ENCODE measurements around the gene CGB8. TPM values are rescaled to one million over a fixed set of nuclear protein-coding genes. Genes with fewer than 3 reads are reported as not detected.
"Not testable (repeated sequence)": the region's sequence is repeated elsewhere in the genome, so short reads cannot be mapped to it uniquely, and the experiment has no call there.

Gene CGB8
- total RNA-seq, 1 donor from 2014 or later: not detected

- Mint-ChIP-seq H3K27me3 (peaks cover 48% of the 10 kb centered on the region), H3K27ac (no peak overlapping the region), H3K4me1 (ENCODE audit: low read depth) (peaks cover 3% of the 10 kb centered on the region), H3K4me3 (ENCODE audit: low read depth) (no peak overlapping the region), H3K9me3 (ENCODE audit: low read depth) (no peaks in the 10 kb centered on the region), H3K36me3 (ENCODE audit: insufficient read depth) (no peaks in the 10 kb centered on the region)
- no peak for TF ChIP-seq CTCF (IDR thresholded peaks at IDR 0.05; ENCODE audit: unreplicated experiment)
- no peak for DNase-seq (ENCODE audit: low spot score, unreplicated experiment)
Observed at GRCh38 chr19:49022116-49022515, 26.8 kb downstream of the CGB8 start.

GRCh38 chr19:49020931-49021895 lies 27.7 kb downstream of the CGB8 start:
- DNase-seq (ENCODE audit: low spot score, unreplicated experiment): no peak
- Mint-ChIP-seq H3K4me3 (ENCODE audit: low read depth) (no peak overlapping the region), H3K36me3 (ENCODE audit: insufficient read depth) (peaks cover 2% of the 10 kb centered on the region), H3K4me1 (ENCODE audit: low read depth) (peaks cover 3% of the 10 kb centered on the region), H3K27me3 (peaks cover 49% of the 10 kb centered on the region), H3K27ac (no peak overlapping the region), H3K9me3 (ENCODE audit: low read depth) (no peaks in the 10 kb centered on the region)
- no peak for TF ChIP-seq CTCF (IDR thresholded peaks at IDR 0.05; ENCODE audit: unreplicated experiment)

GRCh38 chr19:49020342-49020741 lies 28.6 kb downstream of the CGB8 start:
- peaks cover 7% of the 10 kb centered on the region for H3K36me3 Mint-ChIP-seq (ENCODE audit: insufficient read depth)
- peaks cover 49% of the 10 kb centered on the region for H3K27me3 Mint-ChIP-seq
- no peak overlapping the region for H3K27ac Mint-ChIP-seq
- no peak overlapping the region for H3K4me3 Mint-ChIP-seq (ENCODE audit: low read depth)
- peaks cover 3% of the 10 kb centered on the region for H3K4me1 Mint-ChIP-seq (ENCODE audit: low read depth)
- no peak for TF ChIP-seq CTCF (IDR thresholded peaks at IDR 0.05; ENCODE audit: unreplicated experiment)
- H3K9me3 Mint-ChIP-seq (ENCODE audit: low read depth): no peaks in the 10 kb centered on the region
- DNase-seq (ENCODE audit: low spot score, unreplicated experiment): no peak

- Mint-ChIP-seq H3K4me3 (ENCODE audit: low read depth) (no peak overlapping the region), H3K4me1 (ENCODE audit: low read depth) (peaks cover 3% of the 10 kb centered on the region), H3K27me3 (peaks cover 45% of the 10 kb centered on the region), H3K27ac (peak overlapping the region; percentile 65), H3K9me3 (ENCODE audit: low read depth) (no peaks in the 10 kb centered on the region), H3K36me3 (ENCODE audit: insufficient read depth) (peaks cover 9% of the 10 kb centered on the region)
- peak; percentile 27 for TF ChIP-seq CTCF (IDR thresholded peaks at IDR 0.05; ENCODE audit: unreplicated experiment)
- DNase-seq (ENCODE audit: low spot score, unreplicated experiment): no peak
Observed at GRCh38 chr19:49019242-49019932, 29.5 kb downstream of the CGB8 start.

- not testable (repeated sequence) for DNase-seq (ENCODE audit: low spot score, unreplicated experiment); H3K4me1 Mint-ChIP-seq (ENCODE audit: low read depth); H3K9me3 Mint-ChIP-seq (ENCODE audit: low read depth); H3K4me3 Mint-ChIP-seq (ENCODE audit: low read depth)
- Mint-ChIP-seq H3K27me3 (peaks cover 45% of the 10 kb centered on the region), H3K27ac (peak overlapping the region; percentile 65), H3K36me3 (ENCODE audit: insufficient read depth) (peaks cover 13% of the 10 kb centered on the region)
Observed at GRCh38 chr19:49018388-49019241, 30.3 kb downstream of the CGB8 start.

Data from progenitor cell of endocrine pancreas (in vitro differentiated cells).